Stimulated activated CD4-positive, alpha-beta T cell treated with anti-CD3 and anti-CD28 coated beads, Interleukin-2, amount 100 ng/mL, for 4 hours (primary cell): Measurements from ENCODE around the gene PLCB4.

Experiments
- DNase-seq: peaks from one replicate; pipeline ENCODE4 v3.0.0-alpha.2; 2020; ENCODE audit warnings: low read depth

Gene PLCB4

DNA sequence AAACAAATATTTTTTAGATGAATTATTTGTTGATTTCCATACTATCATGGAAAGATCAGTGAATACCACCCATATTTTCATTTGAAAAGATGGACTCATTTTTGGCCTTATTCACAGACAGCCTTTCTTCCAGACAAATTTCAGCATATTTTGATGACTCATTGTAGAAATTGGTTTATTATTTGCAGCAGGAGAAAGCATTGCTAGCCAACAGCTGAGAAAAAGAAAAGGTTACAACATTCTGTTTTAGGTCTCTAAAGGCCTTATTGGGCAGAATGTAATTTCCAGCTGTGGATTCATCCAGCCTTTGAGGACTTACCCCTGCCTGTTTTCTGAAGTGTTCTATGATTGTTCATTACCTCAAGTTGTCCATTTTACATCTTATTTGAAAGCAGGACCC, 201.9 kb downstream of the PLCB4 start:
- no peak for DNase-seq

DNA sequence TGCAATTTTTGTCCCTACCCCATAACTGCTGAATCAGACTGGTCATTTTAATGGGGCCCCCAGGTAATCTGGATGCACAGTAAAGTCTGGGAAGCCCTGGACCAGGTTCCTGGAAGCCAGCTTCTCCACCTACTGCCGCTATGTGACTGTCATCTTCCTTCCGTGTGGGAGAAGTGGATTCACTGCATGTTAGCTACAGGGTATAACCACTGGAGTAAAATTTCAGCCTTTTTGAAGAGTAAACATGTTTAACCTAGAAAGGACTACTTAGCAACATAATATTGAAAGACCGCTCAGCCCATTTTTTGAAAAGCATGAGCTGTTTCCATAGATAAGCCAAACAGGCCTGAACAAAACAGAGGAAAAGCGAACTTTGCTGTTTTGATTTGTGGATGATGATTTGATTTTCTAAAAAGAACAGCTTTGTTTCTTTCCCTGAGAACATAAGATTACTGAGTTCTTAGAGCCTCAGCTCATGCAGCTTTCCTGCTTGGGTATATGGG, 208.1 kb downstream of the PLCB4 start:
- no peak for DNase-seq

DNA sequence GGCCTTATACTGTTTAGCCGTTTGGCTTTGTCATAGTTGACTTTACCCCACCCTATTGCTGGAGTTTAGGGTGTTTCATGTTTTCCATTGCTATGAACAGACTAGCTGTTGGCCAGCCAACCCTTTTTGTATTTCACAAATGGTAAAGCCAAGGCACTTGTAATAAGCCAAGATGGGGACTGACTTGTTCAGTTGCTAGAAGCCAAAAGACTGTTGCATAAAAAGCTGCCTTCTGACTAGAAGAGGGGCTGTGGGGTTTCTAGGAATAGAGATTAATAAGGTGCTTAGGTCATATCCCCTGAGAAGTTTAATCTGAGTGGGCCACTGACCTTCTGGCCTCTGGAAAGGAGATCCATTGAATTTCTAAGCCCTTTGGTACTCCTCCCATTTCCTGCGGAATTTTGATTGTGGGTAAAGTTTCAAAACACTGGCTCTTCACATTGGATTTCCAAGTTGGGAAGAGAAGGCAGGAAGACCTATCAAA, 211.1 kb downstream of the PLCB4 start:
- no peak for DNase-seq

DNA sequence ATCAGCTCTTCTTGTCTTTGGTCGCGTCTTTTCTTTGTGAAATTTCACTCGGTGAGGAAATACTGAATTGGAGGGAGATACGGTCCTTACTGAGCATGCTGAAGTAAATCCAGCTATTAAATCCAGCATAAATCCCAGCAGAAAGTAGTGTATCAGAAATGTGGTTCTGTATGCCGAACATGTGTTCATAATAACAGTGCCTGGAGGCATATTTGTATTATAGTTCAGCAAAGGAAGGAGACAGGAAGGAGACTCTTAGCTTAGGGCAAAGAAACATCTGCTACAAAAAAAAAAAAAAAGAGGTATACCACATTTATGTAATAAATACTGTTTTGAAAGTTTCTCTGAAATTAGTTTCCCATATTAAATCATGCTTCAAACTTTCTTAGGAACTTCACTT, 211.8 kb downstream of the PLCB4 start:
- DNase-seq, result no peak

DNA sequence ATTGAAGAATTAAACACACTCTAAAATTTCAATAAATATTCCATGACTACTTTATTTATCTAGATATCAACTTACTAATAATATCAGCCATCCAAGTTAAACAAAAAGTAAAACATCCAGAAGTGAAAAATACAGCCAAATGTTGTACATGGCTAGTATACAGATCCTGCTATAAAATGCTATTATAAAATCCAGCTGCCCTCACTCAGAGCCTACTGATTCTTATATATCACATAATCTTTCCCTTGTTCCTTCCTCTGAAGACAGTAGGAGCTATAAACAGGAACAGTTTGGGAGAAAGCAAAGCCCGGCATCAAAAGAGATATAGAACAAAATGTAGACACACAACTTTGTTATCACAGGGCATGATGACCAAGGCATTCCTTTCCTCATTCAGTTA, 212.9 kb downstream of the PLCB4 start:
- DNase-seq, result no peak

- no peak for DNase-seq
Observed at GRCh38 chr20:9285617-9286016, 216.7 kb downstream of the PLCB4 start.

DNA sequence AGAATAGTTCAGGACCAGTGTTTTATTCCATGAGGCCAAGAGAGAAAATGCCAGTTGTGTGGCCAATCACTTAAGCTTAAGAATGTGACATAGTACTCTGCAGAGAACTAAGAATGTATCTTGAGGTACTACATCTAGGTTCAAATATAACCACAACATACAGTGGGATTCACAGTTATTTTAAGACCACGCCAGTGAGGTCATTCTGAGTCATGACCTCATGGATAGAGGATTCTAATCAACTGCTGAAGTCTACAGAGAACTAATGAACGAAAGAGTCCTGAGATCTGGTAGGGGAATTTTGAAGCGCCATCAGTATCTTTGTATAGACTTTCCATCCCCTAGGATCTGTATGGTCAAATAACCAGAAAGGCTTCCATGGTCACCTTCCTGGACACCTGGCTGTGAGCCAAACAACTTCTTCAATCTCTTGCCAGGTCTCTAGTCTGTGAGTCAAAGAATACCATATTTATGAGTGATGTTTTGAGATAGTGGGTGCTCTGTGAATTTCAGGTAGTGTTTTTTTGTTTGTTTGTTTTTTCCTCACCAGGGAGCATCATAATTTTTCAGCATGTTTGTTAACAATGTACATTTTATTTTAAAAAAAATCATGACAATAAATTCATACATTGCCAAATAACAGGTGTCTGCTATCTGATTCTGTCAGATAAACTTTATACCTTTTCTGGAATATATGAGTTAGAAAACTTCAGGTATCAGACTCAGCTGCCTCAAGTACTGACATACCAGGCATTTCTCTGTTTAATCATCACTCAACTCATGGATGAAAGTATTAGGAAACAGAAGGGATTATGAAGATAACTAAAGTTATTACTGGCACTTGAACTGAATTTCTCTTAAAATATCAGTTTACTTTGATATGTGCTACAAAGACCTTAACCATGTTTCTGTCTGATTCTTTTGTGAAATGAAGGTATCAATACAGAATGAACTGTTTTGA, 217.9 kb downstream of the PLCB4 start:
- DNase-seq, result no peak

DNA sequence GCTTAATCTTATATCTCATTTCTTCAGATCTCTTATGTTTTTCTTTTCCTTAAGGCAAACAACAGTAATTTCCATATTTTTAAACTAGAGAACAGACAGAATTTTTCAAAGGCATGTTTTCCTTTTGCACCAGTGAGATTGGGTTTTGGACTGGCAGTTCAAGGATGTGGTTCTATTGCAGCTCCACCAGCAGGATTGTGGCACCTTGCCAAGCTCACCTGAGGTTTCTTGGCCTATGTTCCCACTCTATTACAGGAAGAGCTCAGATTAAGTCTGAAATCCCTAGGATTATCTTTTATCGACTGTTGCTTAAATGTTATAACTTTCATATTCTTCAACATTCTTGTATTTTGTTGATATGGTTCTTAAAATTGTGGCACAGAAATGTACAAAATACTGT, 218.9 kb downstream of the PLCB4 start:
- no peak for DNase-seq

DNA sequence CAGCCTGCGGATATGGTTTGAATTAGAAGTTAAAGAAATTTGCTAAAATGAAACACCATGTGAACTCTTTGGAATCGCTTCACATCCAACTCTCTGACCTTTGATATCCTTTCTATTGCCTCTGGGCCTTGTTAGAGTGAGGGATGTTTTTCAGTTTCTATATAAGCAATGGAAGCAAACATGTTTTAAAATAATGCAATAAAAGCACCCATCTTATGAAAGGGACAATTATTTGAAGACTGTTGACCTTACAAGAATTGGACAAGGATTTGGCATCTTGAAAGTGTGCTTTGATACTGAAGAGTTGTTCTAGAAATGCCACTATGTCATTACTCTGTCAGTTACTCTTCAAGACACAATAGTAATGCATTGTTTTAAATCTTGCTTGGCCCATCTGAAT, 221.4 kb downstream of the PLCB4 start:
- DNase-seq, result no peak

- DNase-seq, result no peak
Observed at GRCh38 chr20:9293145-9293544, 224.3 kb downstream of the PLCB4 start.

DNA sequence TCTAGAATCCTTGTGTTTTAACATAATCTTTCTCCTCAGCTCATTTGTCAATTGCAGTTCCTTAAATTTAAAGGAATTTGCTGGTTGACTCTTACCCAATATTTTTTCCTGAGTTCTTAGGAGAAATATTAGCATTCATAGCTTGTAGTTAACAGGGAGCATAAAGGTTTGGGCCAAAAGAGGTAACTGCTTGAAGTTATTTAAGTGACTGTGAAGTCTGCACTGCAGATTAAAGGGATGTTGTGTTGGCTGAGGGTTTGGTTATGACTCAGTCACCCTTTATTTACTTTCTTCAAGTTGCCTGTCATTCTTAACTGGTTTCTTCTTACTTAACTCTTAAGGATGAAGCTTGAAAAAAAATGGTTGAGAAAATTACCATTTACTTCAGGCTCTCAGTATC, 225.2 kb downstream of the PLCB4 start:
- no peak for DNase-seq

GRCh38 chr20:9298906-9299305, 230.0 kb downstream of the PLCB4 start:
- DNase-seq, result no peak

GRCh38 chr20:9300080-9300479, 231.2 kb downstream of the PLCB4 start:
- no peak for DNase-seq

DNA sequence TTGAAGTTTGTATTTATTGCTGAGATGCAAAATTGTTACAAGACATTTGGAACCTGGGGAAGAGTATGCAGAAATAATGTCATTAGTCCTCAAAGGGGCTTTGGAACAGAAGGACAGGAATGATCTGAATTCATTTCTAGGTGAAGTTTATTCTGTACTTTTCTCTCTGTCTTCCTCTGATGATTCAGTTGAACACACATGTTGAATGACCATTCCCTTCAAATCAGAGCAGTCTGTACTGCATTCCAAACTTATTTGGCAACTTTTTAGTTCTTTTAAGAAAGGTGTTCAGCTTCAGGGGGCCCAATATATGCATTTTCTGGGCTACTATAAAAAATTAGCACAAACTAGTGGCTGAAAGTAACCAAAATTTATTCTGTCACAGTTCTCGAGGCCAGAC, 231.6 kb downstream of the PLCB4 start:
- no peak for DNase-seq

- DNase-seq, result no peak
Observed at GRCh38 chr20:9301129-9302090, 232.5 kb downstream of the PLCB4 start.

- no peak for DNase-seq
Observed at GRCh38 chr20:9302091-9302462, 233.2 kb downstream of the PLCB4 start.

DNA sequence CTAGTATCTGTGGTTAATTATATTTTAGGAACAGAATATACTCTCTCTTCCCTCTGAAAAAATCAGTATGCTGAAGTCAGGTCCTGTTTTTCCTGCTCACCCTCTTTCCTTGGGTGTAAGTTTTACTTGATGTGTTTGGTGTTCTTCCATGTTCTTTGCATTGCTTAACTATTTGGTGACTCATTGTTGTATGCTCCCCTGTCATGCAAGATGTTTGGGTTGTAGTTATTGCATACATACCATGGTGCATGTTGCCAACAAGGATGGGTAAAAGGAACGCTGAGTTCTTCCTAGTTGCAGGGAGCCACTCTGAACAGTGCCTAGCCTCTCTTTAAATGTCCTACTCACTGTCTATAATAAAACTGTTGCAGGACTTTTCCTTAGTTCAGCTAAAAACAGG, 237.6 kb downstream of the PLCB4 start:
- no peak for DNase-seq

- DNase-seq, result no peak
Observed at GRCh38 chr20:9308056-9308455, 239.2 kb downstream of the PLCB4 start.

- DNase-seq, result no peak
Observed at GRCh38 chr20:9311132-9311531, 242.2 kb downstream of the PLCB4 start.

DNA sequence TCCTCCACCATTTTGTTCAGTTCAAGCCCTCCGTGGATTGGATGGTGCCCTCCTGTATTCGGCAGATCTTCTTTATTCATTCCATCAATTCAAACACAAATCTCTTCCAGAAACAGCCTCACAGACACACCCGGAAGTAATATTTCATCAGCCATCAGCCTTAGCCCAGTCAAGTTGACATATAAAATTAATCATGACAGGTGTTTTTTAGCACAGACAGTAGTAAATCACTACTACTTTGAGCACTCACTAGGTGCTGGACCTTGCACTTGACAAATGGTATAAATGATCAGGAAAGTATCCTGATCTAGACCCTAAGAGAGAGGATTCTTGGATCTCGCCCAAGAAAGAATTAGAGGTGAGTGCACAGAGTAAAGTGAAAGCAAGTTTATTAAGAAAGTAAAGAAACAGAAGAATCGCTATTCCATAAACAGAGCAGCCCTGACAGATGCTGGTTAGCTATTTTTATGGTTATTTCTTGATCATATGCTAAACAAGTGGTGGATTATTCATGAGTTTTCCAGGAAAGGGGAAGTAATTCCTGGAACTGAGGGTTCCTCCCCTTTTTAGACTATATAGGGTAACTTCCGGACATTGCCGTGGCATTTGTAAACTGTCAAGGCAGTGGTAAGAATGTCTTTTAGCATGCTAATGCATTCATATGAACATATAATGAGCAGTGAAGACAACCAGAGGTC, 250.9 kb downstream of the PLCB4 start:
- DNase-seq, result no peak

DNA sequence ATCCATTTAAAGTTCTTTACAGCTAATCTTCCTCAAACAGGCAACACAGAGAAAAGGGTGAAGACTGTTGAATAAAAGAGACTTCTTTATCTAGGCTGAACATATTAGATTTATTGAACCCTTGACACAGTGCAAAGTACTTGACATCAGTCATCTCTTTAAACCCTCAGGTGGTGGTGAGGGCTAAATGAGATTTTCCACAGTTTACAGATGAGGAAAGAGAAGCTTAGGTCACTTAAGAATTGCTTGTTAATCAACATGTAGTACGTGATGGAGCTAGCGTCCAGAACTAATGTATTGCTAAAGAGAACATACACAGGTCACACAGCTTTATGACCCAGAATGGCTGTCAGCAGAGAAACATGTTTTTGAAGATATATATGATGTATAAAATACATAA, 252.1 kb downstream of the PLCB4 start:
- DNase-seq, result no peak

DNA sequence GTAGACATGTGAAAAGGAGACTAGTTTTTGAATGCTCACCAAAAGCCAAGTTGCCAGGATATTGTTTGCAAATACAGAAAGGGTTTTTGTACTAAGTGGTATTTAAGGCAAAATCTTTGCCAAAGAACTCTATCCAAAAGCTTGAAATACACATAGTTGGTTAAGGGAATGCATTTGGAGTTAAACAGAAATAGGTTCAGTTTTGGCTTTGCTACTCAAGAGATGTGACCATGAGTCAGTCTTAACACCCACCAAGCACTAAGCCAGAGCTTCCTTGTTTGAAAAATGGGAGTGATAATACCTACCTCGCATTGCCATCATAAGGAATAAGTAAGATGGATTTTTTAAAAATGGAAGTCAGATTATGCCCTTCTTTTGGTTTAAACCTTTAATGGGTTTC, 253.8 kb downstream of the PLCB4 start:
- no peak for DNase-seq
